ENCODE measurements around the gene PROK1.

PROK1 gene

DNA sequence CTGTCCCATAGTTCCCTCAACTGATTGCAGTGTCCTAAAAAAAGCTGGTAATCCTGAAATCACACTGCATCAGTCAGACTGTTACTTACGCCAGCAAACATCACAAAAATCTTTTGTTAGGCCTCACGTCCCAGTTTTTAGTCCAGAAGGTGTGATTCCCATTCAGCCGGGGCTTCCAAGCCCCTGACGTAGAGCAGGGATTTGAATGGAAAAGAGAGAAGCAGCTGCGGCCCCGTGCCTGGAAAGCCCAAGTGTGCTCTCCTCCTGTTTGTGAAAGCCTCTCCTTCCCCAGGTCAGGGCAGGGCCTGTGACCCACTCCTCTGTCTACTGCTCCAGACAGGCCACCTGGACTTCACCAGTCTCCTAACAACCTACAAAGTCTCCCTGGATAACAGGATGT, 47.3 kb downstream of the PROK1 start:
- DNase-seq, result no peak
- in situ Hi-C loops (cut with HindIII; ENCODE audit: low pct_ligation_motif_present, low pct_unique_long_range_greater_than_20kb, low sequenced_read_pairs), result no loop called here

DNA sequence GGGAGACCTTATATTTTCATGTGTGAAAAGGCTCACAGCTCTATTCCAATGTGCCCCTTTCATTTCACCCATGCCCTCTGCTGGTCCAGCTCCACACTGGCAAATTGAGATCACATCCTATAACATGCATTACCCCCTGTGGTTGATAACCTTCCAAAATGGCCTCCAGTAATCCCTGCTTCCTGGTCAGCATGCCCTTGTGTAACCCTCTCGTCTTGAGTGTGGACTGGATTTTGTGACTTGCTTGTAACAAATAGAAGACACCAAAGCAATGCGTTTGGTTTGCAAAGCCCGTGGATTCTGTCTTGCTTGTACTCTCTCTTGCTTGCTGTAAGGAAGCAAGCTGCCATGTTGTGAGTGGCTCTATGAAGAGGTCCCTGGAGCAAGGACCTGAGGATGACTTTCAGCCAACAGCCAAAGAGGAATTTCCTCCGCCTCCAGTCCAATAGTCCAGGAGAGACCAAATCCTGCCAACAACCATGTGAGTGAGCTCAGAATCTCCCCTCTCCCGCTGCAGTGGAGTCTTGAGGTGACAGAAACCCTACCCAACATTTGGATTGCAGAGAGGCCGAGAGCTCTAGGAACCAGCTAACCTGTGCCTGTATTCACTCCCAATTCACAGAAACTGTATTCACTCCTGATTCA, 50.7 kb downstream of the PROK1 start:
- no peak for DNase-seq

DNA sequence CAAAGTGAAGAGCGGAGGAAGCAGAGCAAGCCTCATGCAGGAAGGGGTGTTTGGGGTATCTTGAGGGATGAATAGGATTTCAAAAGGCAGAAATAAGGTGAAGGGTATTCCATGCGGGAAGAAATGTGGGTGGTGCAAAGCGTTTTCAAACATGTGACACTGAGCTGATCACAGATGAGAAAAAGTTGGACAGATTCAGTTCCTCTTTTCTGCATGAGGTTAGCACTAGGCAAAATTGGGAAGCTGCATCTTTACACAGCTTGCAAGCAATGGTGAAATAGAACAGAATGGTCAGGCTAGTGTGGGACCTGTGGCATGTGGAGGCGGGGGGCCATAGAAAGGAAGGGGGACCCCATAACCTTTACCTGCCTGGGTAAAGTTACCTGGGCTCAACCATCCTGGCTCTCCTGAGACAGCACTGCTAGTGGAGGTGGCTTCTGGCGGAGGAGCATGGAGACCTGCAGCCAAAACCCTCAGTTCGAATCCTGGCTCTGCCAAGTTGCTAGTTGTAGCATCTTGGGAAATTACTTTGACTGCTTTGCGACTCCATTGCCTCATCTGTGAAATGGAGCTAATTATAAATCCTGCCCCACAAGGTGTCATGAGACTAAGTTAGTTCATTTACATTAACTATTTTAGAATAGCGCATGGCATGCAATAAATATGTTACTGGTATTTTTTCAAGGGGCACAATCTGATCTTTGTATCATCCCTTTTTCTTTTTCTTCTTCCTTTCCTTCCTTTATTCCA, 51.6 kb downstream of the PROK1 start:
- in situ Hi-C loops (cut with HindIII; ENCODE audit: low pct_ligation_motif_present, low pct_unique_long_range_greater_than_20kb, low sequenced_read_pairs), result no loop called here
- no peak for DNase-seq

More for the DNA sequence above, 50.7 kb downstream of the PROK1 start:
- in situ Hi-C loops (cut with HindIII; ENCODE audit: low pct_ligation_motif_present, low pct_unique_long_range_greater_than_20kb, low sequenced_read_pairs), result no loop called here

DNA sequence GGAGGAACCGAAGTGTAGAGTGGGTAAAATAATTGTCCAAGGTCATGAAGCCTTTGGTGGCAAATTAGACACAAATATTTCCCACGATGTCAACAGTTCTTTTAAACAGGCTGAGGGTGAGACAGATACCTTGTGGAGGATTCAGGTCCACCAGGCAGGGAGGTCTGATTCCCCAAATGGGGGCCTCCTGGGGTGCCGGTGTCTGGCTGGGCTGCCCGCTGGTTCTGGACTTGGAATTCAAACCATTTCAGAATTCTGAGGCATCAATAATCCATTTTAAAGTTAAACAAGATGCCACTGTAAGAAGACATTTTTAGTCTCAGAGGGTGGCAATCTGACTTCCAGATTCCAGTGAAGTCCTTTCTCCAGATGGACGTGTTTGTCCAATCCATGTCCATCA, 52.5 kb downstream of the PROK1 start:
- in situ Hi-C loops (cut with HindIII; ENCODE audit: low pct_ligation_motif_present, low pct_unique_long_range_greater_than_20kb, low sequenced_read_pairs), result no loop called here
- no peak for DNase-seq

DNA sequence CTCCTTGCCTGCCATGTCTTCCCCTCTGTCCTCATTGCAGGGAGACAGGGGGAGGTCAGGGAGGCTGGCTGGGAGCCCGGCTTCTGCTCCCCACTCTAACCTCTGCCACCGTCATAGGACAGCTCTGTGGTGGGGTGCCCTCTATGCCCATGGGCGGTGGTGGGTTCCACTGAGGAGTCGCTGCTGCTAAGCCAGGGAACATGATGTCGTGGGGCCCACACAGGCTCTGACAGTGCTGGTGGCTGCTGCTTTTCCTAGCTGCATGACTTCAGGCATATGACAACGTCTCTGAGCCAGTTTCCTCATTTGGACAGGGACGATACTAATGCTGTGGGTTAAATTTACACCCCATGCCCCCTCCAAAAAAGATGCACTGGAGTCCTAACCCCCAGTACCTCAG, 53.3 kb downstream of the PROK1 start:
- DNase-seq, result no peak
- in situ Hi-C loops (cut with HindIII; ENCODE audit: low pct_ligation_motif_present, low pct_unique_long_range_greater_than_20kb, low sequenced_read_pairs), result no loop called here

DNA sequence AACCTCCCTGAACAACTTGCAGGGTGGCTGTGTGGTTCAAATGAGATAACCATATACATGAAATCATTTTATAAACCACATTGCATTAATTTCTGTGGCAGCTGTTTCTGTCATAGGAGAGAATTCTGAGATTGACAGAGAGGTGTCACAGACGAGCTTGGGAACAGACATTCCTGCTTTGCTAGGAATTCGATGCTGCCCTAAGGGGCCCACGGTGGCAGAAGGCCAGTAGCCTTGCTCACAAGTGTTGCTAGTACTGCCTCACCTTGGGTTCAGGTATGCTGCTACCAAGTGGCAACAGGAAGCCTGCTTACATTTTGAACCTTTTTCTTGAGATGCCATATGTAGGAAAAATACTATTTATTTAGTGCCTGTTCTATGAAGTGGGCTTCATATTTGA, 54.6 kb downstream of the PROK1 start:
- DNase-seq, result no peak
- in situ Hi-C loops (cut with HindIII; ENCODE audit: low pct_ligation_motif_present, low pct_unique_long_range_greater_than_20kb, low sequenced_read_pairs), result no loop called here

DNA sequence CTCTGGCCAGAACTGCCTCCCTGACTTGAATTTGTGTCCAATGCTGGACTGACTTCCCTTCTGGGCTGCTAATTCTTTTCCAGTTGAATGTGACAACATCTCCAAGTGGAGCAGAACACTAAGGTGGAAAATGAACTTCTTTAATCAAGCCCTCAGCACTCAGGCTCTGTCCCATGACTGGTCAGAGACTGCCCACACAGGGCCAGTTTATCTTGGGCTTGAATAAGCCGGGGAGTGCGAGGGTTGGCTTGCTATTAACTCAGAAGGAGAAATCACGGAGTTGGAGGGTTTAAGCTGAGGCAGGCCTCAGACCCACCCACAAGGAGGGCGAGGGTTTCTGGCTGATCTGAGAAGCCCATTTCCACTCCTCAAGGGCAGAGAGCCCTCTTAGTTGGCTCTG, 55.6 kb downstream of the PROK1 start:
- in situ Hi-C loops (cut with HindIII; ENCODE audit: low pct_ligation_motif_present, low pct_unique_long_range_greater_than_20kb, low sequenced_read_pairs), result no loop called here
- no peak for DNase-seq
